ENCODE measurements around the gene RYR2. TPM values are rescaled to one million over a fixed set of nuclear protein-coding genes. Genes with fewer than 3 reads are reported as not detected.

The RYR2 gene
- total RNA-seq, 1 donor from 2014 or later, result 47.0 TPM

DNA sequence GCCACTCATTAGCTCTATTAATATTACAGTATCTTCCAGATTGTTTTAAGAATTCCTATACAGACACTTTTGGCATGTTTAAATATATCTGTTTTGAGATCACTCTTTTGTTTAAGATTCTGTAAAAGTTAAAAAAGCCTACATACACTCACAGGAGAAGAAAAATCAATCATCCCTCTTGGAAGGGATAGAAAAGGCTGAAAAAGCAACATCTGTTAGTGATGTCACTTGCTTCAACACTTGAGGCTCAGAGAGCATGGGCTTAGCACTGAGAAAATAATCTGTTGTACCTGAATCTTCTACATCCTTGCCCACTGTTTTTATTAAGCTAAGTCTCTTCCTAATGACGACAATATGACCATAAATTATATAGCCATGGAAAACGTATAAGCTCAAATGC, 721.8 kb downstream of the RYR2 start:
- no peak for DNase-seq
- no peak for TF ChIP-seq CTCF (IDR thresholded peaks at IDR 0.05; ENCODE audit: partially characterized antibody, unreplicated experiment)
- Mint-ChIP-seq H3K36me3 (ENCODE audit: unreplicated experiment) (no peaks in the 10 kb centered on the region), H3K27me3 (ENCODE audit: unreplicated experiment) (no peaks in the 10 kb centered on the region), H3K27ac (ENCODE audit: unreplicated experiment) (peak overlapping the region; percentile 30), H3K4me3 (ENCODE audit: unreplicated experiment) (peak overlapping the region; percentile 5), H3K9me3 (ENCODE audit: unreplicated experiment) (no peaks in the 10 kb centered on the region), H3K4me1 (ENCODE audit: low read depth, unreplicated experiment) (peaks cover 22% of the 10 kb centered on the region)

GRCh38 chr1:237769916-237770315, 727.9 kb downstream of the RYR2 start:
- H3K27me3 Mint-ChIP-seq (ENCODE audit: unreplicated experiment), result no peaks in the 10 kb centered on the region
- TF ChIP-seq CTCF (IDR thresholded peaks at IDR 0.05; ENCODE audit: partially characterized antibody, unreplicated experiment), result no peak
- no peaks in the 10 kb centered on the region for H3K36me3 Mint-ChIP-seq (ENCODE audit: unreplicated experiment)
- no peak for DNase-seq
- no peak overlapping the region for H3K4me3 Mint-ChIP-seq (ENCODE audit: unreplicated experiment)
- no peaks in the 10 kb centered on the region for H3K4me1 Mint-ChIP-seq (ENCODE audit: low read depth, unreplicated experiment)
- no peaks in the 10 kb centered on the region for H3K9me3 Mint-ChIP-seq (ENCODE audit: unreplicated experiment)
- H3K27ac Mint-ChIP-seq (ENCODE audit: unreplicated experiment), result no peak overlapping the region

- no peak for DNase-seq
- TF ChIP-seq CTCF (IDR thresholded peaks at IDR 0.05; ENCODE audit: partially characterized antibody, unreplicated experiment), result no peak
- H3K4me3 Mint-ChIP-seq (ENCODE audit: unreplicated experiment), result no peak overlapping the region
- no peaks in the 10 kb centered on the region for H3K27me3 Mint-ChIP-seq (ENCODE audit: unreplicated experiment)
- H3K36me3 Mint-ChIP-seq (ENCODE audit: unreplicated experiment), result no peaks in the 10 kb centered on the region
- H3K4me1 Mint-ChIP-seq (ENCODE audit: low read depth, unreplicated experiment), result no peaks in the 10 kb centered on the region
- no peaks in the 10 kb centered on the region for H3K9me3 Mint-ChIP-seq (ENCODE audit: unreplicated experiment)
- no peak overlapping the region for H3K27ac Mint-ChIP-seq (ENCODE audit: unreplicated experiment)
Observed at GRCh38 chr1:237772009-237772408, 730.0 kb downstream of the RYR2 start.

- DNase-seq, result no peak
- no peaks in the 10 kb centered on the region for H3K36me3 Mint-ChIP-seq (ENCODE audit: unreplicated experiment)
- no peaks in the 10 kb centered on the region for H3K9me3 Mint-ChIP-seq (ENCODE audit: unreplicated experiment)
- H3K27me3 Mint-ChIP-seq (ENCODE audit: unreplicated experiment), result no peaks in the 10 kb centered on the region
- TF ChIP-seq CTCF (IDR thresholded peaks at IDR 0.05; ENCODE audit: partially characterized antibody, unreplicated experiment), result no peak
- no peak overlapping the region for H3K27ac Mint-ChIP-seq (ENCODE audit: unreplicated experiment)
- no peaks in the 10 kb centered on the region for H3K4me1 Mint-ChIP-seq (ENCODE audit: low read depth, unreplicated experiment)
- H3K4me3 Mint-ChIP-seq (ENCODE audit: unreplicated experiment), result no peak overlapping the region
Observed at GRCh38 chr1:237774246-237774645, 732.3 kb downstream of the RYR2 start.

- peaks cover 5% of the 10 kb centered on the region for H3K4me1 Mint-ChIP-seq (ENCODE audit: low read depth, unreplicated experiment)
- DNase-seq, result no peak
- no peak overlapping the region for H3K4me3 Mint-ChIP-seq (ENCODE audit: unreplicated experiment)
Observed at GRCh38 chr1:237779356-237779755, 737.4 kb downstream of the RYR2 start.

More at GRCh38 chr1:237779356-237779755, 737.4 kb downstream of the RYR2 start:
- peaks cover 6% of the 10 kb centered on the region for H3K36me3 Mint-ChIP-seq (ENCODE audit: unreplicated experiment)
- H3K27me3 Mint-ChIP-seq (ENCODE audit: unreplicated experiment), result no peaks in the 10 kb centered on the region
- no peak for TF ChIP-seq CTCF (IDR thresholded peaks at IDR 0.05; ENCODE audit: partially characterized antibody, unreplicated experiment)
- H3K9me3 Mint-ChIP-seq (ENCODE audit: unreplicated experiment), result no peaks in the 10 kb centered on the region
- no peak overlapping the region for H3K27ac Mint-ChIP-seq (ENCODE audit: unreplicated experiment)
